Measurements from ENCODE around the gene STOX1. TPM values are rescaled to one million over a fixed set of nuclear protein-coding genes. Genes with fewer than 3 reads are reported as not detected.

STOX1 gene
- total and polyA plus RNA-seq, 7 donors, result 0.14 to 2.4 (median 0.57) TPM

GRCh38 chr10:68871105-68871711 is 43.9 kb downstream of the STOX1 start:
- TF ChIP-seq CTCF (IDR thresholded peaks at IDR 0.05), result no peak
- intact Hi-C loops (cut with DNase I), result no loop called here
- H3K4me3 ChIP-seq, result no peak overlapping the region
- no peaks in the 10 kb centered on the region for H3K36me3 ChIP-seq (ENCODE audit: insufficient read depth in 1 of 2, low read depth in 1 of 2)
- DNase-seq (peak in 1 of 2 donors; percentile 17), ATAC-seq (peak; percentile 67 to 87 (median 84))
- no peaks in the 10 kb centered on the region for H3K27me3 ChIP-seq (ENCODE audit: insufficient read depth in 3 of 3, low read length in 2 of 3)
- no peaks in the 10 kb centered on the region for H3K9me3 ChIP-seq
- peak overlapping the region; percentile 74 for H3K27ac ChIP-seq
- 28 to 39% (median 29%) methylated on average over 6 of the region's 6 CpGs for WGBS, 3 donors
- peaks cover 10% of the 10 kb centered on the region for H3K4me1 ChIP-seq

- H3K9me3 ChIP-seq, result no peaks in the 10 kb centered on the region
- H3K36me3 ChIP-seq (ENCODE audit: insufficient read depth in 1 of 2, low read depth in 1 of 2), result no peaks in the 10 kb centered on the region
- intact Hi-C loops (cut with DNase I), result no loop called here
- WGBS, 3 donors, result 10 to 16% (median 13%) methylated on average over 5 of the region's 5 CpGs
- no peak for DNase-seq
- TF ChIP-seq CTCF (IDR thresholded peaks at IDR 0.05), result no peak
- H3K27ac ChIP-seq, result peak overlapping the region; percentile 74
- peaks cover 10% of the 10 kb centered on the region for H3K4me1 ChIP-seq
- H3K27me3 ChIP-seq (ENCODE audit: insufficient read depth in 3 of 3, low read length in 2 of 3), result no peaks in the 10 kb centered on the region
- ATAC-seq, result peak in 3 of 4 donors; percentile 49 to 84 (median 60)
- H3K4me3 ChIP-seq, result no peak overlapping the region
These were observed 44.5 kb downstream of the STOX1 start for GRCh38 chr10:68871731-68872342.

GRCh38 chr10:68876246-68877138 is 49.2 kb downstream of the STOX1 start:
- intact Hi-C loops (cut with DNase I), result no loop called here
- H3K4me1 ChIP-seq, result peaks cover 2% of the 10 kb centered on the region
- 63 to 69% (median 66%) methylated on average over 15 of the region's 15 CpGs for WGBS, 3 donors
- DNase-seq, result no peak
- H3K4me3 ChIP-seq, result no peak overlapping the region
- H3K27me3 ChIP-seq (ENCODE audit: insufficient read depth in 3 of 3, low read length in 2 of 3), result no peaks in the 10 kb centered on the region
- no peak overlapping the region for H3K27ac ChIP-seq
- H3K9me3 ChIP-seq, result no peaks in the 10 kb centered on the region
- no peaks in the 10 kb centered on the region for H3K36me3 ChIP-seq (ENCODE audit: insufficient read depth in 1 of 2, low read depth in 1 of 2)
- TF ChIP-seq CTCF (IDR thresholded peaks at IDR 0.05), result no peak
- ATAC-seq, result no peak

GRCh38 chr10:68877482-68878110 is 50.3 kb downstream of the STOX1 start:
- H3K27me3 ChIP-seq (ENCODE audit: insufficient read depth in 3 of 3, low read length in 2 of 3), result no peaks in the 10 kb centered on the region
- no peaks in the 10 kb centered on the region for H3K36me3 ChIP-seq (ENCODE audit: insufficient read depth in 1 of 2, low read depth in 1 of 2)
- intact Hi-C loops (cut with DNase I), result no loop called here
- WGBS, 3 donors, result 97 to 100% (median 100%) methylated on average over 1 of the region's 1 CpG
- no peak overlapping the region for H3K27ac ChIP-seq
- ATAC-seq, result no peak
- DNase-seq, result no peak
- H3K9me3 ChIP-seq, result no peaks in the 10 kb centered on the region
- no peak for TF ChIP-seq CTCF (IDR thresholded peaks at IDR 0.05)
- H3K4me3 ChIP-seq, result no peak overlapping the region
- H3K4me1 ChIP-seq, result no peaks in the 10 kb centered on the region
